Stimulated activated CD4-positive, alpha-beta T cell treated with anti-CD3 and anti-CD28 coated beads, Interleukin-4, amount 100 ng/mL, for 1 hour (primary cell): ENCODE results near the gene BLTP3A.

ENCODE experiments used
- DNase-seq: peaks from one replicate; pipeline ENCODE4 v3.0.0-alpha.2; 2020

Gene BLTP3A

DNA sequence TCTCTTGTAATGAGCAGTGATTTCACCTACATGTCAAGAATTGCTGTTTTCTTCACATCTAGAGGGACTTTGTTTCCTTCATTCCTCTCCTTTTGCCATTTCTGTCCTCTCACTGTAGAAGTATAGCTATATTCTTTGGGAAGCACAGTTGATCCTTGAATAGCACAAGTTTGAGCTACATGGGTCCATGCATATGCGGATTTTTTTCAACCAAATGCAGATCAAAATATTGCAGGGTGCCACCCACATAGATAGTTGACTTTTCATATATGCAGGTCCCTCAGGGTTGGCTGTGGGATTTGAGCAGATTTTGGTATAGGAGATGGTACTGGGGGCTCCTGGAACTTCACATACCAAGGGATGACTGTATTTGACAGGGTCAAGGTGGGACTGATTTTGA lies 41.1 kb downstream of the BLTP3A start:
- DNase-seq: no peak

DNA sequence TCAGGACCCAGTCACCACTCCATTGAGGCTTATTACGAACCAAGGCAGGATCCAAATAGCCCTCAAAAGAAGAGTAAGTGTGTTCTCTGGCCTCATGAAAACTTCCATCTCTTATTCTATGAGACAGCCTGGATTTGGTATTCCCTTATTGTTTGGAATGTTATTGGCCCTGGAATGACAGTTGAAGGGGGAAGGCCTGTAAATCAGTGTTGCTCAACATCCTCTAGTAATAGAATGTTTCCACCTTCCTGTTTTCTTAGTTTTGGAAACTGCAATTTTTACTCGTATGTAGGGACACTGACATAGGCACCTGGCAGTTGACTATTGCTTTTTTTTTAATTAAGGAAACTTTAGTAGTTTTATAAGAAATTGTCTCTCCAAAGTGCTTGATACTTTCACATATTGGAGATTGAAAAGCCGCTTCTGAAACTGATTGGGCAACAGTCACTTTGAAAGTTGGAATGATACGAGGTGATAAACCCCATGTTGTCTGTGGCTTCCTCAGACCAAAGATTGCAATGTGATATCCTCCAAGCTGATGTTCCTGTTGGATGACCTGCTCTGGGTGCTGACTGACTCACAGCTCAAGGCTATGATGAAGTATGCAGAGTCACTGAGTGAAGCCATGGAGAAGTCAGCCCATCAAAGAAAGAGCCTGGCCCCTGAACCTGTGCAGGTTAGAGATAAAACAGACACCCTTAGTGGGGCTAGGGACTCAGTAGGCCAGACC lies 43.1 kb downstream of the BLTP3A start:
- no peak for DNase-seq

GRCh38 chr6:34836008-34836407 lies 44.1 kb downstream of the BLTP3A start:
- no peak for DNase-seq

- no peak for DNase-seq
These were observed 44.6 kb downstream of the BLTP3A start for GRCh38 chr6:34836451-34836850.

- DNase-seq: no peak
These were observed 45.6 kb downstream of the BLTP3A start for GRCh38 chr6:34837528-34837927.

DNA sequence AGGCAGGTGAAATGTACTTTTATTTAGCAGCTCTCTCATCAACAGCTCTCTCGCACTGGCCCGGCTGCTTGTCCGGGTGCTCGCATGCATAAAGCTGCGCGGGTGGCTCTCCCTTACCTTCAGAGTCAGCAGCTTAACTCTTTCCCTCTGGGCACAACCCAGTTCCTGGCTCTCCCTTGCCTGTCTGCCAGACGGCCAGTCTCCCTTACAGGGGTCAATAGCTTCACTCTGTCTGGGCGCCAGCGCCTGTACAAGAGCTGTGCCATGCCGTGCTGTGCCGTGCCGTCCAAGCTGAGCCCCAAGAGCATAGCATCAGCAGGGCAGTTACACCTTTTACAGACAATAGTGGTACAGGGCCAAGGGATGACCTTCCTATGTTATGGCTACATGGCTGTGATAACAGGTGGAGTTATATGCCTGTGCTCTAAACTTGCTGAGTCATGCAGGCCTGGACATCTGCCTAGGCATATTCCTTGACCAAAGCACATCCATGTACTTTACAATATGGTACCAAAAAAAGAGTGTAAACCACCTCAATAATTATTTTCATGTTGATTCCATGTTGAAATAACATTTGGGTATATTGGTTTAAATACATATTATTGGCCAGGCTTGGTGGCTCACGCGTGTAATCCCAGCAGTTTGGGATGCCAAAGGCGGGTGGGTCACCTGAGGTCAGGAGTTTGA lies 47.9 kb downstream of the BLTP3A start:
- DNase-seq: no peak
